ENCODE measurements around the gene ITK.

ITK gene

GRCh38 chr5:157303023-157303422 is 122.4 kb downstream of the ITK start:
- no peak overlapping the region for H3K27ac ChIP-seq
- intact Hi-C loops (cut with DNase I; ENCODE audit: low total_unique reads) = no loop called here
- TF ChIP-seq CTCF (IDR thresholded peaks at IDR 0.05) = no peak

GRCh38 chr5:157303667-157304327 is 123.2 kb downstream of the ITK start:
- H3K27ac ChIP-seq = no peak overlapping the region
- H3K27me3 ChIP-seq = no peaks in the 10 kb centered on the region
- TF ChIP-seq CTCF (IDR thresholded peaks at IDR 0.05) = no peak
- peaks cover 0 to 5% (median 0%) of the 10 kb centered on the region in 4 donors for H3K4me1 ChIP-seq
- no peak for DNase-seq
- H3K4me3 ChIP-seq = no peak overlapping the region
- no peaks in the 10 kb centered on the region for H3K9me3 ChIP-seq
- intact Hi-C loops (cut with DNase I; ENCODE audit: low total_unique reads) = no loop called here
- H3K36me3 ChIP-seq = no peaks in the 10 kb centered on the region

More at GRCh38 chr5:157303023-157303422, 122.4 kb downstream of the ITK start:
- Histone ChIP-seq H3K4me3 (no peak overlapping the region), H3K27me3 (no peaks in the 10 kb centered on the region), H3K36me3 (no peaks in the 10 kb centered on the region), H3K4me1 (no peaks in the 10 kb centered on the region), H3K9me3 (no peaks in the 10 kb centered on the region)
- no peak for DNase-seq

All from tibial artery (tissue), 4 donors.